IMR-90 (cell line): ENCODE measurements around the gene EFCAB9. TPM values are rescaled to one million over a fixed set of nuclear protein-coding genes. Genes with fewer than 3 reads are reported as not detected.

Experiments
- ATAC-seq: fragments of 200-7000 bp; cut with Tn5 transposase; 2 replicates; pipeline ENCODE4 v1.9.1; 2020; ENCODE audit warnings: low read depth, mild to moderate bottlenecking, moderate library complexity
- BruUV-seq: library from RNA; stranded (reverse); fragments of 400-500 nt; replicated peaks from 2 replicates; lab custom pipeline; 2021; lab: Mats Ljungman, UMichigan
- CTCF ChIA-PET: fragments of 300-600 bp; formaldehyde crosslinking; extraction: SDS; loops from one replicate; lab custom pipeline; 2021; ENCODE audit warnings: antibody characterized with exemption; lab: Yijun Ruan, JAX
- POLR2A ChIA-PET: fragments of 300-600 bp; sonication (Branson Sonifier 250); formaldehyde crosslinking; loops from one replicate; lab custom pipeline; 2022; ENCODE audit warnings: antibody characterized with exemption; ENCODE audit not compliant: unreplicated experiment; lab: Charles Lee
- DNase-seq: peaks from one replicate; pipeline ENCODE4 v3.0.0; 2013
- H2AFZ ChIP-seq: replicated peaks from 2 replicates; pipeline ENCODE3; 2013; ENCODE audit warnings: low read length, mild to moderate bottlenecking; ENCODE audit not compliant: poor library complexity
- H2AK5ac ChIP-seq: 2 replicates; pipeline ENCODE4 v1.6.1; 2013; ENCODE audit warnings: low read depth, low read length, inconsistent platforms
- H2AK9ac ChIP-seq: replicated peaks from 2 replicates; pipeline ENCODE3; 2013; ENCODE audit warnings: mild to moderate bottlenecking, low read depth, low read length, moderate library complexity; ENCODE audit not compliant: poor library complexity
- H2BK120ac ChIP-seq: 2 replicates; pipeline ENCODE4 v1.6.1; 2013; ENCODE audit warnings: low read depth, low read length, inconsistent platforms
- H2BK15ac ChIP-seq: 3 replicates; pipeline ENCODE4 v1.6.1; 2013; ENCODE audit warnings: low read depth, low read length, inconsistent platforms
- H2BK20ac ChIP-seq: 2 replicates; pipeline ENCODE4 v1.6.1; 2013; ENCODE audit warnings: low read depth, mild to moderate bottlenecking, inconsistent platforms, low read length, moderate library complexity
- H2BK5ac ChIP-seq: 2 replicates; pipeline ENCODE4 v1.6.1; 2013; ENCODE audit warnings: mild to moderate bottlenecking, low read depth, low read length, inconsistent platforms; ENCODE audit not compliant: poor library complexity, severe bottlenecking
- H3K14ac ChIP-seq: replicated peaks from 2 replicates; pipeline ENCODE4 v1.6.1; 2013; ENCODE audit warnings: low read depth, low read length, inconsistent platforms
- H3K18ac ChIP-seq: 2 replicates; pipeline ENCODE4 v1.6.1; 2013; ENCODE audit warnings: low read depth, low read length, control low read depth
- H3K23ac ChIP-seq: 2 replicates; pipeline ENCODE4 v1.6.1; 2013; ENCODE audit warnings: low read depth, low read length, inconsistent platforms
- H3K27ac ChIP-seq: 2 replicates; pipeline ENCODE4 v1.5.1; 2013; ENCODE audit warnings: mild to moderate bottlenecking, control low read depth, low read length; ENCODE audit not compliant: insufficient read depth
- H3K27me3 ChIP-seq: 2 replicates; pipeline ENCODE4 v1.6.1; 2013; ENCODE audit warnings: low read length; ENCODE audit not compliant: control insufficient read depth, insufficient read depth
- H3K36me3 ChIP-seq: 2 replicates; pipeline ENCODE4 v1.6.1; 2013; ENCODE audit warnings: low read length, mixed read lengths; ENCODE audit not compliant: control insufficient read depth, insufficient read depth
- H3K4ac ChIP-seq: 2 replicates; pipeline ENCODE4 v1.6.1; 2013; ENCODE audit warnings: low read depth, low read length, inconsistent platforms
- H3K4me1 ChIP-seq: 2 replicates; pipeline ENCODE4 v1.6.1; 2013; ENCODE audit warnings: low read length, mixed read lengths; ENCODE audit not compliant: control insufficient read depth, insufficient read depth
- H3K4me2 ChIP-seq: 2 replicates; pipeline ENCODE4 v1.6.1; 2013; ENCODE audit warnings: low read depth, mild to moderate bottlenecking, control low read depth, low read length, moderate library complexity
- H3K4me3 ChIP-seq: 2 replicates; pipeline ENCODE4 v1.5.1; 2013; ENCODE audit warnings: low read depth, mild to moderate bottlenecking, control low read depth, low read length, moderate library complexity; ENCODE audit not compliant: insufficient read depth
- H3K56ac ChIP-seq: 2 replicates; pipeline ENCODE4 v1.6.1; 2013; ENCODE audit warnings: low read length, inconsistent platforms; ENCODE audit not compliant: insufficient read depth; ENCODE audit errors: extremely low read depth
- H3K79me1 ChIP-seq, 2 experiments: 2 replicates each; pipeline ENCODE4 v1.6.1; 2013; ENCODE audit warnings: low read length in 2 of 2, inconsistent platforms in 1 of 2, low read depth in 1 of 2
- H3K9ac ChIP-seq: 2 replicates; pipeline ENCODE4 v1.6.1; 2013; ENCODE audit warnings: low read depth, low read length, control low read depth
- H3K9me1 ChIP-seq: 2 replicates; pipeline ENCODE4 v1.6.1; 2013; ENCODE audit warnings: low read length, inconsistent platforms; ENCODE audit not compliant: insufficient read depth
- H3K9me3 ChIP-seq: 2 replicates; pipeline ENCODE4 v1.6.1; 2013; ENCODE audit warnings: low read length; ENCODE audit not compliant: control insufficient read depth, insufficient read depth
- H4K20me1 ChIP-seq: 2 replicates; pipeline ENCODE4 v1.6.1; 2013; ENCODE audit warnings: low read length, inconsistent platforms; ENCODE audit not compliant: insufficient read depth
- H4K5ac ChIP-seq: 2 replicates; pipeline ENCODE4 v1.6.1; 2013; ENCODE audit warnings: mild to moderate bottlenecking, low read depth, low read length, control low read depth
- H4K8ac ChIP-seq, 2 experiments: 2 replicates each; pipeline ENCODE4 v1.6.1; 2013; ENCODE audit warnings: low read depth in 2 of 2, low read length in 2 of 2, control low read depth in 1 of 2, inconsistent platforms in 1 of 2
- H4K91ac ChIP-seq: 2 replicates; pipeline ENCODE4 v1.6.1; 2013; ENCODE audit warnings: low read depth, low read length, inconsistent platforms; ENCODE audit not compliant: insufficient read depth
- CEBPB ChIP-seq: IDR thresholded peaks from 2 replicates; pipeline ENCODE4 v1.6.1; 2012; ENCODE audit warnings: low read depth, low read length, improper control_type of control experiment
- CHD1 ChIP-seq: IDR thresholded peaks from 2 replicates; pipeline ENCODE4 v1.6.1; 2012; ENCODE audit warnings: low read depth, low read length, improper control_type of control experiment
- FOS ChIP-seq: fragments of 150-350 bp; IDR thresholded peaks from 2 replicates; pipeline ENCODE4 v1.6.1; 2016; ENCODE audit warnings: low read depth, low read length
- RAD21 ChIP-seq: IDR thresholded peaks from 2 replicates; pipeline ENCODE4 v1.6.1; 2012; ENCODE audit warnings: low read length, improper control_type of control experiment
- RCOR1 ChIP-seq: IDR thresholded peaks from 2 replicates; pipeline ENCODE4 v1.6.1; 2012; ENCODE audit warnings: mild to moderate bottlenecking, low read length, improper control_type of control experiment; ENCODE audit not compliant: insufficient replicate concordance
- SMC3 ChIP-seq: fragments of 150-350 bp; IDR thresholded peaks from 2 replicates; pipeline ENCODE4 v1.6.1; 2016; ENCODE audit warnings: low read depth, mild to moderate bottlenecking, antibody characterized with exemption, low read length, moderate library complexity
- WGBS, 2 experiments: methylation state at CpG; one replicate each; pipeline versions ENCODE4 v1.1.5 to v1.1.7; 2013; ENCODE audit warnings: missing lambda C conversion rate in 2 of 2; ENCODE audit not compliant: insufficient read length in 1 of 2; ENCODE audit errors: extremely low coverage in 2 of 2; 5-methylcytosine and 5-hydroxymethylcytosine counted together
- dilution Hi-C: fragments of 300-500 bp; cut with HindIII; formaldehyde crosslinking; loops from one replicate; pipeline ENCODE4 v1.14.3; 2018; ENCODE audit warnings: low sequenced_read_pairs; ENCODE audit not compliant: unreplicated experiment
- in situ Hi-C: fragments of 300-500 bp; cut with MboI; formaldehyde crosslinking; loops from 3 replicates; pipeline ENCODE4 v1.14.3; 2019; ENCODE audit warnings: low sequenced_read_pairs, inconsistent platforms, mixed read lengths
- intact Hi-C: fragments of 100-400 bp; cut with micrococcal nuclease; formaldehyde crosslinking; loops from 2 replicates; pipeline ENCODE4 v1.10.0; 2022
- polyA plus RNA-seq, 3 experiments: library from polyadenylated mRNA; depleted of rRNA; stranded (reverse); fragments of >200 nt; gene quantifications; 2 replicates each; pipeline ENCODE4 v1.2.3, GENCODE V29; 2012; ENCODE audit warnings: low replicate concordance in 1 of 3
- total RNA-seq: library from RNA; depleted of rRNA; stranded (reverse); fragments of >200 nt; gene quantifications from 2 replicates; pipeline ENCODE4 v1.2.3, GENCODE V29; 2012

EFCAB9 gene
- total and polyA plus RNA-seq, 2 of the 4 experiments (the other 2 are of a cell fraction) = not detected

DNA sequence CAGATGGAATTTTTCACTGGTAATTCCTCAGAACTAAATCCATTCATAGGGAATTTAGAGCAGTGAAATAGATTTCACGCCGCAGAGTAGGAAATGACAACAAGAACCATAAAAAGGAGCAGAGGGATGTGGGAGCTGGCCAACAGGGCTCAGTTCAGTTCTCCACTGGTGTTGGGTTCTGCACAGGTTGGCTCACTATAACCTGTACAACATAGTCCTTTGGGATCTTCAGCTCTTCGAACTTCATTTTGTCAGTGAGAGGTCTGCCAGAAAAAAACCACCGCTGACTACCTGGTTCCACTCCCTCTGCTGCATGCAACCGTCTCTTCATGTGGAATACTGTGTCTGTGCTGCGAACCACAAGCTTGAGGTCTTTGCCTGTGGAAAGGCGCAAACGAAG, 17.7 kb downstream of the EFCAB9 start:
- Histone ChIP-seq H3K4ac (no peak overlapping the region), H3K27ac (no peak overlapping the region), H3K4me3 (no peak overlapping the region), H3K9ac (no peak overlapping the region), H3K56ac (no peak overlapping the region), H2BK15ac (no peak overlapping the region), H3K18ac (no peak overlapping the region), H3K9me1 (0 out of 2 replicates have a peak, but pooled peaks cover 3% of the 10 kb centered on the region), H2BK20ac (no peak overlapping the region), H3K4me1 (peaks cover 1% of the 10 kb centered on the region; the same call in 1 of the 2 replicates), H4K91ac (no peak overlapping the region), H2AK5ac (no peak overlapping the region), H2AK9ac (no peak overlapping the region), H2BK120ac (no peak overlapping the region), H2AFZ (no peak overlapping the region), H4K5ac (no peak overlapping the region), H3K27me3 (no peaks in the 10 kb centered on the region), H4K20me1 (peaks cover 15% of the 10 kb centered on the region; the same call in 1 of the 2 replicates), H2BK5ac (no peak overlapping the region), H3K14ac (no peak overlapping the region), H3K79me1 (peaks cover 23 to 59% of the 10 kb centered on the region in 2 experiments), H3K23ac (no peak overlapping the region), H3K9me3 (no peaks in the 10 kb centered on the region), H3K36me3 (peaks cover 17% of the 10 kb centered on the region), H4K8ac (no peak overlapping the region), H3K4me2 (no peak overlapping the region)
- TF ChIP-seq RCOR1 (no peak), FOS (no peak), CHD1 (no peak), RAD21 (no peak), SMC3 (no peak), CEBPB (no peak)
- WGBS, 2 experiments = 96% methylated on average over 4 of the region's 8 CpGs; no CpG with 5 or more reads in 1 of the 2 experiments
- intact Hi-C loops = no loop called here
- no peak for DNase-seq
- POLR2A ChIA-PET = no interaction called here
- no peak for ATAC-seq
- CTCF ChIA-PET = no interaction called here
- dilution Hi-C loops = no loop called here
- in situ Hi-C loops = no loop called here
- no TSS peak for BruUV-seq
